HUES64 (cell line): Measurements from ENCODE around the gene OR51B6.
"Not testable (repeated sequence)": the region's sequence is repeated elsewhere in the genome, so short reads cannot be mapped to it uniquely, and the experiment has no call there.

Experiments
- H3K27ac ChIP-seq: 2 replicates; pipeline ENCODE4 v1.7.0; 2013; ENCODE audit warnings: low read depth, low read length, inconsistent platforms
- H3K27me3 ChIP-seq: 2 replicates; pipeline ENCODE4 v1.6.1; 2013; ENCODE audit warnings: mild to moderate bottlenecking, low read length; ENCODE audit not compliant: insufficient read depth
- H3K36me3 ChIP-seq: 2 replicates; pipeline ENCODE4 v1.6.1; 2013; ENCODE audit warnings: mild to moderate bottlenecking, low read length; ENCODE audit not compliant: insufficient read depth
- H3K4me1 ChIP-seq: 2 replicates; pipeline ENCODE4 v1.6.1; 2013; ENCODE audit warnings: mild to moderate bottlenecking, low read length, moderate library complexity; ENCODE audit not compliant: insufficient read depth
- H3K4me3 ChIP-seq: 2 replicates; pipeline ENCODE4 v1.5.1; 2013; ENCODE audit warnings: mild to moderate bottlenecking, low read length, moderate library complexity
- H3K9ac ChIP-seq: 2 replicates; pipeline ENCODE4 v1.6.1; 2013; ENCODE audit warnings: mild to moderate bottlenecking, low read depth, low read length
- H3K9me3 ChIP-seq: 2 replicates; pipeline ENCODE4 v1.6.1; 2013; ENCODE audit warnings: low read depth, low read length; ENCODE audit not compliant: insufficient read depth
- WGBS: fragments of 150-250, 120-280 bp; methylation state at CpG from one replicate; pipeline ENCODE4 v1.1.7; 2013; ENCODE audit warnings: missing lambda C conversion rate; 5-methylcytosine and 5-hydroxymethylcytosine counted together

The OR51B6 gene

DNA sequence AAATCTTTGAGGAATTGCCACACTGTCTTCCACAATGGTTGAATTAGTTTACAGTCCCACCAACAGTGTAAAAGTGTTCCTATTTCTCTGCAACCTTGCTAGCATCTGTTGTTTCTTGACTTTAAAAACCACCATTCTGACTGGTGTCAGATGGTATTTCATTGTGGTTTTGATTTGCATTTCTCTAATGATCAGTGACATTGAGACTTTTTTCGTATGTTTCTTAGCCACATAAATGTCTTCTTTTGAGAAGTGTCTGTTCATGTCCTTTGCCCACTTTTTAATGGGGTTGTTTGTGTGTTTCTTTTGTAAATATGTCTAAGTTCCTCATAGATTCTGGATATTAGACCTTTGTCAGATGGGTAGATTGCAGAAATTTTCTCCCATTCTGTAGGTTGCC, 14.1 kb upstream of the OR51B6 start:
- not testable (repeated sequence) for H3K36me3 ChIP-seq, H3K4me1 ChIP-seq, H3K27me3 ChIP-seq, H3K4me3 ChIP-seq, H3K9me3 ChIP-seq, H3K27ac ChIP-seq, H3K9ac ChIP-seq
- 80% methylated on average over 1 of the region's 1 CpG for WGBS

DNA sequence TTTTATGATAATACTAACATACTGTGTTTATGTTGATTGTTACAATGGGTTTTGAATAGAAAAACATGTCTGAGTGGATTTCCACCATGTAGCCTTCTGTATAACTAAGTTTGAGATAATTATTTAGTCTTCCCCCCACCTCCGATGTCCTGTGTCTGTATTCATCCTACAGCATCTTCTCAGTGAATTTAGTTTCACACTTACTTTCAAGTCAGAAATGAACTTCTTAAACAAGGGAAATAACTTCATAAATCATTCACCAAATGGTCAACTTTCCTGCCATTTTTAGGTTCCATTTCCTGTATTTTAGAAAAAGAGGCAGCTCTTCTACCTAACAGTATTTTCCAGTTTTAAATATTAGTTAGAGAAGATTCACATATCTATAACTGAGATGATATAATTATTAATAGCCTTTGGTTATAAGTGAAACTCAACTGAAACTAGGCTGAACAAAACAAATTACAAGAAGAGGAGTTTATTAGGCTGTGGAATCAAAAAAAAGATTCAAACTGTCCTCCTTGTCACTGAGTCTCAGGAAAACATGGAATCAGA, 11.5 kb upstream of the OR51B6 start:
- Histone ChIP-seq H3K9ac (no peak overlapping the region), H3K36me3 (no peaks in the 10 kb centered on the region), H3K9me3 (no peaks in the 10 kb centered on the region), H3K27ac (no peak overlapping the region), H3K4me3 (no peak overlapping the region), H3K27me3 (no peaks in the 10 kb centered on the region), H3K4me1 (no peaks in the 10 kb centered on the region)
- 100% methylated on average over 1 of the region's 1 CpG for WGBS

DNA sequence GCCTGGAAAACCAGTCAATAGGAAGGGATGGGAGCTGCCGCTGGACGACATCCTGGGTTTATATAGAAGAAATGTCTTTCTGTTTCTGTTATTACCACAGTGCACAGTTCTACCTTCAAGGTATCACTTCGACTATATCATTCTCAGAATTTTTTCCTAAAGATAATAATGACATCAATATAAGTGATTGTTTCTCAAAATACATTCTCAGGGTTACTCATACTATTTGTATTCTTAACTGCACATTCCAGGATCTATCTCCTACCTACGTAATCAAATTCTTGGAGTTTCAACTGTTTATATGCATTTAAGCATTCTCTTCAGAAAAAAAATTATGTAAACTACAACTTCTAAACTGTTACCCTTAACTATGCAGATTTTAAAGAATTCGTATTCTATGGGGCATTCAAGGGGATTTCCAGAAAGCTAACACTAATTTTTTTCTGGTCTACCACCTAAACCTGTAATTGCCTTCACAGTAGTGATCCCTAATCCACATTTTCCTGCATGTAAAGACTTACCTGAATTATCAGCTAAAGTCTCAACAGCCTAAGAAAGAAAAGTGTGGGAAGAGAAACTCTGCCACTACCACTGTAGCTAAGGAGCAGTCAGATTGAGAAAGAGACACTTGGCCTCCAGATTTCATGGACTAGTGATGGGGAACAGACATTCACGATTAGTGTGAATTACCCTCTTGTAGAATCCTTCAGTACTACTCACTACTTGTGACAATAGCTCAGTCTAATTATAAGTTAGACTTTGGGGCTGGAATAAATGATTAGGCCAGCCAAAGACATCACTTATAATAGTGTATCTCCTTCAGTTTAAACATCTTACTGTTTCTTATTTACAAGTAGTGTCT, 7.6 kb upstream of the OR51B6 start, which contains the start of gene OR51B5:
OR51B5 (minus strand) TSS at position 51 of the 862 bp plus-strand sequence; CDS start at position 51, 0 bp downstream.
- Histone ChIP-seq H3K9me3 (no peaks in the 10 kb centered on the region), H3K4me3 (no peak within 1 kb of the TSS), H3K36me3 (no peaks in the 10 kb centered on the region), H3K27ac (no peak within 1 kb of the TSS), H3K9ac (no peak within 1 kb of the TSS), H3K4me1 (peaks cover 8% of the 10 kb centered on the region; the same call in 1 of the 2 replicates), H3K27me3 (no peaks in the 10 kb centered on the region)
- WGBS, result 74% methylated on average over 6 of the region's 6 CpGs

DNA sequence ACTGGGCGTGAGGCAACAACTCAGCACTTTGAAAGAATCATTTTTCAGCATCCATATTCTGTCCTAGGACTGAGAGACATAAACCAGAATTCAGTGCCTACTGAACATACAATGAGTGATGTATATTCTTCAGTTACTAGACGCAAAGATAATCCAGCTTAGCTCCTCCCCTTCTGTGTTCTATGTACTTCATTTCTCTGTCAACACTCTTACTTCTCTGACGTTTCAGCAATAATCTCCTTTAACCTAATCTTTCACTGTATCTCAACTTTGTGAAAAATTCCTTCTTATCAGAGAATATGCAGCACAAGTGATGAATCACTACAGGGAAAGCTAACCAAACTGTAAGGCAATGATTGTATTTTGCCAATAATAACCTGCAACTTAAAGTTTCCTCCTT, 5.5 kb upstream of the OR51B6 start:
- Histone ChIP-seq H3K4me1 (peaks cover 14% of the 10 kb centered on the region), H3K9me3 (no peaks in the 10 kb centered on the region), H3K27ac (no peak overlapping the region), H3K4me3 (no peak overlapping the region), H3K27me3 (no peaks in the 10 kb centered on the region), H3K9ac (no peak overlapping the region), H3K36me3 (no peaks in the 10 kb centered on the region)
- 95% methylated on average over 3 of the region's 3 CpGs for WGBS

DNA sequence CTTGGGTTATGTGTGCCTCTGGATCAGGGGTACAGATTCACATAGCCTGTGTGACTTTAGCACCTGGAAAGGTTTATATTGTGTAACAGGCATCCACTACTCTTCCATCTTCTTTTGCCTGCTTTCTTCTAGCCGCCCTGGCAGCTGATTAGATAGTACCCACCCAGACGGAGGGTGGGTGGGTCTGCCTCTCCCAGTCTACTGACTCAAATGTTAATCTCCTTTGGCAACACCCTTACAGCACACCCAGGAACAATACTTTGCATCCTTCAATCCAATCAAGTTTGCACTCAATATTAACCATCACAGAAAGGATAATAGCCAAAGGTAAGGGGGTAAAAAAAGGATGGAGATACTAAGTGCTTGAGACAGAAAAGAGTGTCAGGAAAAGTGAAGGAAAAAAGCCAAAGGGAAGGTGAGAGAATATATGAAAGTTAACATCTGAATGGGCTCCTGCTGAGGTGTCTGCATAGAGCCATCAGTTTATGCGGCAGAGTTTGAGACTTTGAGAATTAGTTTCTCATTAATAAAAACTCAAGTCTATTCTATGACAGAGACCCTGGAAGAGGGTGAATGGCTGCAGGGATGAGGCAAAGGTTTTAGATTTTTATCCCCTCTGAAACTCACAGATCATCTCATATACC, 2.6 kb upstream of the OR51B6 start:
- Histone ChIP-seq H3K4me3 (no peak overlapping the region), H3K36me3 (no peaks in the 10 kb centered on the region), H3K4me1 (peaks cover 14% of the 10 kb centered on the region), H3K27ac (no peak overlapping the region), H3K9ac (no peak overlapping the region), H3K9me3 (no peaks in the 10 kb centered on the region), H3K27me3 (no peaks in the 10 kb centered on the region)
- WGBS, result 38% methylated on average over 3 of the region's 3 CpGs

DNA sequence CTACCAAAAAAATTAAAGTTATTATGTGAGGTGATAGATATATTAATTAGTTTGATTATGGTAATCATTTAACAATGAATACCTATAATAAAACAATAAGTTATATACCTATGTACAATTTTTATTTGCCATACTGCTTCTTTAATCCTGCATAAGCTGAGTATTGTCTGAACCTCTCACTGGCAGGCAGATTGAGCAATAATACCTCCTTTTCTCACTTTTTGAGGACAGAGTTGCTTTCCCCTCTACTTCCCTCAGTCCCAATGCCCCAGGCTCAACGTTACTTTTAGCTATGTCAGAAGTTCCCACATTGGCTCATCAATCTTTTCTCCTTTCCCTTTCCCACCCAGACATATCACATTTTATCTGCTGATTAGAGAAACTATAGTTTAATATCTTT, 1.8 kb upstream of the OR51B6 start:
- H3K9ac ChIP-seq, result no peak overlapping the region
- H3K36me3 ChIP-seq, result no peaks in the 10 kb centered on the region
- H3K9me3 ChIP-seq, result no peaks in the 10 kb centered on the region
- H3K4me3 ChIP-seq, result no peak overlapping the region
- H3K27ac ChIP-seq, result no peak overlapping the region
- peaks cover 14% of the 10 kb centered on the region for H3K4me1 ChIP-seq
- no peaks in the 10 kb centered on the region for H3K27me3 ChIP-seq
- 61% methylated on average over 1 of the region's 1 CpG for WGBS

DNA sequence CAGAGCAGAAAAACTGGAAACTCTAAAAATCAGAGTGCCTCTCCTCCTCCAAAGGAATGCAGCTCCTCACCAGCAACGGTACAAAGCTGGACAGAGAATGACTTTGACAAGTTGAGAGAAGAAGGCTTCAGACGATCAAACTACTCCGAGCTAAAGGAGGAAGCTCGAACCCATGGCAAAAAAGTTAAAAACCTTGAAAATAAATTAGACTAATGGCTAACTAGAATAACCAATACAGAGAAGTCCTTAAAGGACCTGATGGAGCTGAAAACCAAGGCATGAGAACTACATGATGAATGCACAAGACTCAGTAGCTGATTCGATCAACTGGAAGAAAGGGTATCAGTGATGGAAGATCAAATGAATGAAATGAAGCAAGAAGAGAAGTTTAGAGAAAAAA, 4.7 kb downstream of the OR51B6 start:
- not testable (repeated sequence) for H3K27me3 ChIP-seq, H3K9me3 ChIP-seq, H3K4me1 ChIP-seq, H3K27ac ChIP-seq, H3K36me3 ChIP-seq, H3K4me3 ChIP-seq, H3K9ac ChIP-seq
- 100% methylated on average over 1 of the region's 5 CpGs for WGBS

DNA sequence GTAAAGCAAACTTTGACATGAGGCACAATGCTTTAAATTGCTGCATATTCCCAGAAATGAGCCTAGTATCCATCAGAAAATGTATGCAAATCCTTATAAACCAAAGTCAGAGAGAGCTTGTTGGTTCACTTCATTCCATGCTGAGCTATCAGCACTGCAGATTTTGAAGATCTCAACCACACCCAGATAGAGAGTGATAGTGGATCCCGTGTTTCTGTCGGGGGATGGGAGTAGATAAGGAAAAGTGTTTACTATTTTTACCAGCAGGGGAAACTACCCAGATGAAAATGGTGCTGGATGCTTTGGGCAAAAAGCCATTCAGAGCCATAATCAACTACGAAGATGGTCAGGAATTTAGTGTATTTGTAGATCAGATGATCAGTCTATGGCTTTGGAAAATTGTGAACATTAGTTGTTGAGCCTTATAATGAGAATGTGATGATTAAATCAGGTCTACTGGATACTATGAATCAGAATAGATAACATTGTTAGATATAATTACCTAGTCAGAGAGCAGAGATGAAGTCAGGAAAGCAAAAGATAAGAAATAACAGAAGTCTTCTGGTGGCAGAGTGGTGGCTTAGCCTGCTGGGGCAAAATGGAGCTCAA, 10.8 kb downstream of the OR51B6 start:
- 96% methylated on average over 3 of the region's 3 CpGs for WGBS
- no peak overlapping the region for H3K27ac ChIP-seq
- no peaks in the 10 kb centered on the region for H3K4me1 ChIP-seq

DNA sequence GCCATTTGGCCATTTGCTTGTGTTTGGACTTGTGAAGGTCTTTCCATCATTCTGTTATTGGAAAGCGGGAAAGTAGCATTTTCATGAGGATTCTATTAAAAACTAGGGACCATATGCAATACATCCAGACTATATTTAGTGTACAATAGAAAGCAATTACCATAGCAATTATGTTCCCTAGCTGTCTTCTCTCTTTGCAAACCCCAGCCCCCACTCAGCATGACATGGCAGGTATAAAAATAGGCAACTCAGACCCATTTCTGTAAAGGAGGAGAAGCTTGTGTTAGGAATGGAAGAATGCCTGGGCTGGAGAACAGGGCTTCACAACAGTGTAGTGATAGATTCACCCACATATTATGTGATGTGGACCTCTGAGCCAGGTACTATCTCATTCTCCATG, 12.4 kb downstream of the OR51B6 start:
- no peaks in the 10 kb centered on the region for H3K9me3 ChIP-seq
- no peak overlapping the region for H3K27ac ChIP-seq
- 100% methylated on average over 1 of the region's 1 CpG for WGBS
- H3K4me1 ChIP-seq, result peaks cover 9% of the 10 kb centered on the region
- H3K4me3 ChIP-seq, result no peak overlapping the region
- H3K27me3 ChIP-seq, result no peaks in the 10 kb centered on the region
- no peak overlapping the region for H3K9ac ChIP-seq
- no peaks in the 10 kb centered on the region for H3K36me3 ChIP-seq

More for the DNA sequence above, 10.8 kb downstream of the OR51B6 start:
- no peaks in the 10 kb centered on the region for H3K27me3 ChIP-seq
- H3K4me3 ChIP-seq, result no peak overlapping the region
- H3K9ac ChIP-seq, result no peak overlapping the region
- no peaks in the 10 kb centered on the region for H3K9me3 ChIP-seq
- H3K36me3 ChIP-seq, result no peaks in the 10 kb centered on the region

DNA sequence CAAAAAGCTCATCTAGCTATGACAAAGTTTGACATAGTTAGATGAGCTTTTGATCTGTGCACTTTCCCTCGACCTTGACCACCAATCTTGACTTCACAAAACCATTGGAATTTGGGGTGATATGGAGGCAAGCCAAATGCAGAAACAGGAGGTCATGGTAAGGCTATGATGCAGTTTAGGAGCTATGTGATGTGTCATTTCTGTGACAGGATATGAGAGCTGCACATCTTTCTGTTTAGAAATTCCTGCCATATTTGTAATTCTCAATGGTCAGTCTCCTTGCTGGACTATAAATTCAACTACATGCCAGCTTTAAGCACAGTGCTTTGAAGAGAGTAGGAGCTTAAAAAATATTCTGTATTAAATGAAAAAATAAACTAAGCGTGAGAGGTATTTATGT, 12.9 kb downstream of the OR51B6 start:
- Histone ChIP-seq H3K9me3 (no peaks in the 10 kb centered on the region), H3K27ac (no peak overlapping the region), H3K27me3 (no peaks in the 10 kb centered on the region), H3K4me3 (no peak overlapping the region), H3K9ac (no peak overlapping the region), H3K36me3 (no peaks in the 10 kb centered on the region), H3K4me1 (peaks cover 14% of the 10 kb centered on the region)
- WGBS, result 100% methylated on average over 1 of the region's 2 CpGs

DNA sequence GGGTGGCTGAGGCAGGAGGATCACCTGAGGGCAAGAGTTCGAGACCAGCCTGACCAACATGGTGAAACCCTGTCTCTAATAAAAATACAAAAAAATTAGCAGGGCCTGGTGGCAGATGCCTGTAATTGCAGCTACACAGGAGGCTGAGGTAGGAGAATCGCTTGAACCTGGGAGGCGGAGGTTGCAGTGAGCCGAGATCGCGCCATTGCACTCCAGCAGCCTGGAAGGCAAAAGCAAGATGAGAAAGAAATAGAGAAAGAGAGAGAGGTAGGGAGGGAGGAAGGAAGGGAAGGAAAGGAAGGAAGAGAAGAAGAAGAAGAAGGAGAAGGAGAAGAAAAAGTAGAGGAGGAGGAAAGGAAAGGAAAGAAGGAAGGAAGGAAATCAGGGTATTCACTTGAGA, 15.1 kb downstream of the OR51B6 start:
- not testable (repeated sequence) for H3K4me3 ChIP-seq, H3K27me3 ChIP-seq, H3K9me3 ChIP-seq, H3K9ac ChIP-seq, H3K27ac ChIP-seq, H3K36me3 ChIP-seq
- 88% methylated on average over 6 of the region's 6 CpGs for WGBS
- H3K4me1 ChIP-seq, result peaks cover 14% of the 10 kb centered on the region
